GM18873 (cell line): ENCODE data around the gene MYO1D.
"Not testable (repeated sequence)": the region's sequence is repeated elsewhere in the genome, so short reads cannot be mapped to it uniquely, and the experiment has no call there.

Experiments used
- ATAC-seq: cut with Tn5 transposase; IDR thresholded peaks from one replicate; pipeline ENCODE4 v1.9.1; 2021; ENCODE audit warnings: mild to moderate bottlenecking, moderate library complexity, moderate number of reproducible peaks; ENCODE audit not compliant: unreplicated experiment, low FRiP score

MYO1D gene

GRCh38 chr17:32558997-32559650 lies 317.8 kb downstream of the MYO1D start:
- ATAC-seq: peak; percentile 75

- no peak for ATAC-seq
Measured at GRCh38 chr17:32558326-32558955, 318.5 kb downstream of the MYO1D start.

- no peak for ATAC-seq
Measured at GRCh38 chr17:32555611-32556310, 321.2 kb downstream of the MYO1D start.

GRCh38 chr17:32553168-32553567 lies 323.8 kb downstream of the MYO1D start:
- no peak for ATAC-seq

GRCh38 chr17:32552280-32552679 lies 324.6 kb downstream of the MYO1D start:
- ATAC-seq: no peak

- ATAC-seq: no peak
Measured at GRCh38 chr17:32551186-32551955, 325.6 kb downstream of the MYO1D start.

- no peak for ATAC-seq
Measured at GRCh38 chr17:32549559-32549958, 327.4 kb downstream of the MYO1D start.

- no peak for ATAC-seq
Measured at GRCh38 chr17:32546031-32546444, 330.9 kb downstream of the MYO1D start.

- ATAC-seq: no peak
Measured at GRCh38 chr17:32542186-32542585, 334.7 kb downstream of the MYO1D start.

- no peak for ATAC-seq
Measured at GRCh38 chr17:32541640-32542039, 335.3 kb downstream of the MYO1D start.

GRCh38 chr17:32536736-32537643 lies 339.9 kb downstream of the MYO1D start:
- ATAC-seq: no peak

- no peak for ATAC-seq
Measured at GRCh38 chr17:32533296-32533695, 343.6 kb downstream of the MYO1D start.

- no peak for ATAC-seq
Measured at GRCh38 chr17:32529604-32530003, 347.3 kb downstream of the MYO1D start.

- no peak for ATAC-seq
Measured at GRCh38 chr17:32528825-32529224, 348.1 kb downstream of the MYO1D start.

- no peak for ATAC-seq
Measured at GRCh38 chr17:32527146-32527545, 349.8 kb downstream of the MYO1D start.

- ATAC-seq: no peak
Measured at GRCh38 chr17:32525122-32525521, 351.8 kb downstream of the MYO1D start.

- not testable (repeated sequence) for ATAC-seq
Measured at GRCh38 chr17:32524553-32524880, 352.4 kb downstream of the MYO1D start.

GRCh38 chr17:32523827-32524552 lies 352.9 kb downstream of the MYO1D start:
- no peak for ATAC-seq

GRCh38 chr17:32523017-32523680 lies 353.8 kb downstream of the MYO1D start:
- peak; percentile 52 for ATAC-seq
